Peyer's patch (tissue), 4 donors: ENCODE results near the gene CAPG.

Experiments used
- POLR2A ChIP-seq, 2 donors: fragments of 450-650 bp; IDR thresholded peaks; one replicate each; pipeline ENCODE4 v1.5.1; 2017; ENCODE audit warnings: antibody characterized with exemption in 2 of 2, mild to moderate bottlenecking in 2 of 2, moderate library complexity in 2 of 2
- TF ChIP-seq, protein P1 (sequence below), 6 experiments: fragments of 450-650 bp in 4 of 6; fragments of 200-600 bp in 2 of 6; sonication (generic) in 1 of 6; IDR thresholded peaks; one replicate each; pipeline ENCODE4 v1.5.1; 2017 to 2019; ENCODE audit warnings: antibody characterized with exemption in 6 of 6, mild to moderate bottlenecking in 3 of 6, moderate library complexity in 1 of 6

DNA sequence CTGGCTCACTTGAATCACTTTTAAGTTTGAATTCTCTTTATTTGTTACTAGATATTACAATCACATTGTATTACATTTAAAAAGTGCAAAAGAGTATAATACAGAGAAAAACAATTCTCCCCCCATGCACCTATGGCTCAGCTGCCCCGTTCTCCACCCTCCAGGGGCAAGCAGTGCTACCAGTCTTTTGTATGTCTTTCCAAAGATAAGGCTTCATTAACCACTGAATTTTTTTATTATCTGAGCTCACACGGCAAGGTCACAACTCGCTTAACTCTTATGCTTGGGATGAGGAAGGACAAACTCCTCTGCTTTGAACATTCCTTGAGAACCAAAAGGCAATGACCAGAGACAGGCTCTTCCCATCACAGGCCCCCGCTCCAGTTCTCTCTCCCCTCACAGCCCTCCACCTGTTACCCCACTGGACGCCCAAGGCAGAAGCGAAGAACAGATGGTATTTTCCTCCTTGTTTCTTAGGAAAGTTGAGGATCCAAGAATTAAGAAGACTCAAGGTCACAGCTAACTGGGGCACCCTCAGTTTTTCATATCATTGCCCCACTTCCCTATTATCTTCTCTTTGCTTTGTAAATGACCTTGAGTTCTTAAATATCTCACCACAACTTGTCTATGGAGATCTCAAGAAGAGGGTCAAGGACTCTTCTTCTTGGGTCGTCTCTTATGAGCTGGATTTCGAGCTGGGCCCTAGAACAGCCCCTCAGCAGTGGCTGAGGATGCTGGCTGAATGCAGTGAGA, 38.5 kb upstream of the CAPG start:
- TF ChIP-seq, protein P1, sequence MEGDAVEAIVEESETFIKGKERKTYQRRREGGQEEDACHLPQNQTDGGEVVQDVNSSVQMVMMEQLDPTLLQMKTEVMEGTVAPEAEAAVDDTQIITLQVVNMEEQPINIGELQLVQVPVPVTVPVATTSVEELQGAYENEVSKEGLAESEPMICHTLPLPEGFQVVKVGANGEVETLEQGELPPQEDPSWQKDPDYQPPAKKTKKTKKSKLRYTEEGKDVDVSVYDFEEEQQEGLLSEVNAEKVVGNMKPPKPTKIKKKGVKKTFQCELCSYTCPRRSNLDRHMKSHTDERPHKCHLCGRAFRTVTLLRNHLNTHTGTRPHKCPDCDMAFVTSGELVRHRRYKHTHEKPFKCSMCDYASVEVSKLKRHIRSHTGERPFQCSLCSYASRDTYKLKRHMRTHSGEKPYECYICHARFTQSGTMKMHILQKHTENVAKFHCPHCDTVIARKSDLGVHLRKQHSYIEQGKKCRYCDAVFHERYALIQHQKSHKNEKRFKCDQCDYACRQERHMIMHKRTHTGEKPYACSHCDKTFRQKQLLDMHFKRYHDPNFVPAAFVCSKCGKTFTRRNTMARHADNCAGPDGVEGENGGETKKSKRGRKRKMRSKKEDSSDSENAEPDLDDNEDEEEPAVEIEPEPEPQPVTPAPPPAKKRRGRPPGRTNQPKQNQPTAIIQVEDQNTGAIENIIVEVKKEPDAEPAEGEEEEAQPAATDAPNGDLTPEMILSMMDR (IDR thresholded peaks at IDR 0.05), result no peak
- TF ChIP-seq POLR2A (IDR thresholded peaks at IDR 0.05), result no peak
